Measurements from ENCODE around the gene KCNMA1. TPM values are rescaled to one million over a fixed set of nuclear protein-coding genes. Genes with fewer than 3 reads are reported as not detected.

KCNMA1 gene
- total RNA-seq, 2 donors from 2014 or later: 23.2 to 44.5 TPM

DNA sequence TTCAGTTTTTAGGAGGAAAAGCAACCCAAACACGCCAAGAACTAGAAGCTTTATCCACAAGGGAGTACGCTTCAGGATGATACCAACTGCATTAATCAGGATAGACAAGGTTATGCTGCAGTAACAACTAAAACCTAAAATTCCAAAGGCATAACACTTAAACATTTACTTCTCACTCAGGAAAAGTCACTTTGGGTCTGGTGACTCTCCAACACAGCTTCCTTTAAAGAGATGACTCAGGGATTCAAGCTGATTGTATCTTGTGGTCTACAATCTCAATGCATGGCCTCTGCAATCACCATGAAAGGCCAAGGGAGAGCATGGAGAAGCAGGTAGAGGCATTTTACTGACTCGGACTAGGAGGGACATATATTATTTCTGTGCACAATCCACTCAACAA lies 315.8 kb downstream of the KCNMA1 start:
- H3K27ac ChIP-seq: no peak overlapping the region
- no peak overlapping the region for H3K9ac ChIP-seq (ENCODE audit: low read depth in 2 of 2, low read length in 2 of 2)
- H3K27me3 ChIP-seq: no peaks in the 10 kb centered on the region
- no peaks in the 10 kb centered on the region for H3K36me3 ChIP-seq
- DNase-seq: no peak
- no peaks in the 10 kb centered on the region for H3K9me3 ChIP-seq
- no peaks in the 10 kb centered on the region for H3K4me1 ChIP-seq
- H3K4me3 ChIP-seq: no peak overlapping the region
- no peak for TF ChIP-seq CTCF (IDR thresholded peaks at IDR 0.05)
- intact Hi-C loops (cut with DNase I): no loop called here

GRCh38 chr10:77320971-77321471 lies 316.6 kb downstream of the KCNMA1 start:
- Histone ChIP-seq H3K4me1 (no peaks in the 10 kb centered on the region), H3K4me3 (no peak overlapping the region), H3K9me3 (no peaks in the 10 kb centered on the region), H3K9ac (ENCODE audit: low read depth in 2 of 2, low read length in 2 of 2) (no peak overlapping the region), H3K27ac (no peak overlapping the region), H3K27me3 (no peaks in the 10 kb centered on the region), H3K36me3 (no peaks in the 10 kb centered on the region)
- intact Hi-C loops (cut with DNase I): no loop called here
- no peak for TF ChIP-seq CTCF (IDR thresholded peaks at IDR 0.05)
- DNase-seq: no peak

- H3K9ac ChIP-seq (ENCODE audit: low read depth in 2 of 2, low read length in 2 of 2): no peak overlapping the region
- intact Hi-C loops (cut with DNase I): no loop called here
- no peak overlapping the region for H3K27ac ChIP-seq
- no peaks in the 10 kb centered on the region for H3K4me1 ChIP-seq
- TF ChIP-seq CTCF (IDR thresholded peaks at IDR 0.05): no peak
- no peaks in the 10 kb centered on the region for H3K36me3 ChIP-seq
- no peaks in the 10 kb centered on the region for H3K27me3 ChIP-seq
- H3K4me3 ChIP-seq: no peak overlapping the region
- H3K9me3 ChIP-seq: no peaks in the 10 kb centered on the region
- DNase-seq: no peak
Observed at GRCh38 chr10:77319557-77319956, 318.1 kb downstream of the KCNMA1 start.

DNA sequence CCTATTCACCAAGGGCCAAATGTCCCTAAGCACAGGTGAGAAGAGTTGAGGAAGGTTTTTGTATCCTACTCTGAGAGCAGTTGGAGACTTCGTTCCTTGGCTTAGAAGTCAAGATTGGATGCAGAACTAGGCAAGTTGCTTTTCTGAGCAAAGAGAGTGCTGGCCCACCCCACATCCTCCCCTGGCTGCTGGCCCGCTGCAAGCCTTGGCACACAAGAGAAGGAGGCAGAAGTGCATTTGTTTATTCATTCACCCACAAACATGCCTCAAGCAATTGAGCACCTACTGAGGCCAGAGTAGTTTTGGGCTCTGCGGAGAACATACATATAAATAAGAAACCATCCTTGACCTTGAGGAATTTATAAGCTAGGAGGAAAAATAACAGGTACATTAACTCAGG lies 318.9 kb downstream of the KCNMA1 start:
- no peak overlapping the region for H3K9ac ChIP-seq (ENCODE audit: low read depth in 2 of 2, low read length in 2 of 2)
- no peak overlapping the region for H3K4me3 ChIP-seq
- H3K27ac ChIP-seq: no peak overlapping the region
- no peaks in the 10 kb centered on the region for H3K36me3 ChIP-seq
- DNase-seq: no peak
- H3K4me1 ChIP-seq: no peaks in the 10 kb centered on the region
- no peaks in the 10 kb centered on the region for H3K27me3 ChIP-seq
- H3K9me3 ChIP-seq: no peaks in the 10 kb centered on the region
- intact Hi-C loops (cut with DNase I): no loop called here
- no peak for TF ChIP-seq CTCF (IDR thresholded peaks at IDR 0.05)

DNA sequence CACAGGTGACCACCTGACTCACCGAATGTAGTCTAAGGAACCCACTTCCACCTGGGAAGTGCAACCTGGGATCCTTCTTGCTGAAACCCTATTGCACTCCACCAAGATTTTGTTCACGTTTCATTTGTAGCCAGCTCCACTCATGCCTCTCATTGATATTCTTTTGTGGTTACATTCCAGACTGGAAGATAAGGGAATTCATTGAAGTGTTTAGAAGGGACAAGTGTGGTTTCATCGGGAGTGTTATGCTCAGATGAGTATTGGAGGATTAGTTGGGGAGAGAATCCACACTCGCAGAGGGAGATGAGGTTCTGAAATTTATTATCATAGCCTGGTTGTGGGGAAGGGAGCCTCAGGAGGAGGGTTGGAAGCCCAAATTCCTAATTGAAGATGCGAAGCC lies 320.4 kb downstream of the KCNMA1 start:
- intact Hi-C loops (cut with DNase I): no loop called here
- Histone ChIP-seq H3K9me3 (no peaks in the 10 kb centered on the region), H3K36me3 (no peaks in the 10 kb centered on the region), H3K4me1 (no peaks in the 10 kb centered on the region), H3K4me3 (no peak overlapping the region), H3K27ac (no peak overlapping the region), H3K27me3 (no peaks in the 10 kb centered on the region), H3K9ac (ENCODE audit: low read depth in 2 of 2, low read length in 2 of 2) (no peak overlapping the region)
- TF ChIP-seq CTCF (IDR thresholded peaks at IDR 0.05): no peak
- DNase-seq: no peak
